ENCODE data around the gene SYNM.

Gene SYNM

GRCh38 chr15:99099661-99100060 is 5.2 kb upstream of the SYNM start:
- Histone ChIP-seq H3K9ac (ENCODE audit: low read depth, low read length) (no peak overlapping the region), H3K27me3 (ENCODE audit: insufficient read depth, low read length) (peaks cover 61% of the 10 kb centered on the region), H3K27ac (ENCODE audit: low read depth, low read length) (no peak overlapping the region), H3K9me3 (ENCODE audit: insufficient read depth, low read depth, low read length) (no peaks in the 10 kb centered on the region), H3K36me3 (ENCODE audit: insufficient read depth, low read length) (no peaks in the 10 kb centered on the region), H3K4me3 (ENCODE audit: low read length) (no peak overlapping the region), H3K4me1 (ENCODE audit: insufficient read depth, low read length) (peaks cover 4% of the 10 kb centered on the region; the same call in 1 of the 2 replicates)
- 86% methylated on average over 7 of the region's 7 CpGs for WGBS

GRCh38 chr15:99100245-99101173 is 4.4 kb upstream of the SYNM start:
- WGBS: 6% methylated on average over 49 of the region's 50 CpGs
- no peak overlapping the region for H3K27ac ChIP-seq (ENCODE audit: low read depth, low read length)
- peaks cover 68% of the 10 kb centered on the region for H3K27me3 ChIP-seq (ENCODE audit: insufficient read depth, low read length)
- H3K9ac ChIP-seq (ENCODE audit: low read depth, low read length): no peak overlapping the region
- H3K4me1 ChIP-seq (ENCODE audit: insufficient read depth, low read length): peaks cover 4% of the 10 kb centered on the region; the same call in 1 of the 2 replicates
- H3K4me3 ChIP-seq (ENCODE audit: low read length): peak overlapping the region; percentile 50
- H3K9me3 ChIP-seq (ENCODE audit: insufficient read depth, low read depth, low read length): no peaks in the 10 kb centered on the region
- H3K36me3 ChIP-seq (ENCODE audit: insufficient read depth, low read length): no peaks in the 10 kb centered on the region

GRCh38 chr15:99101501-99101900 is 3.4 kb upstream of the SYNM start:
- Histone ChIP-seq H3K27me3 (ENCODE audit: insufficient read depth, low read length) (peaks cover 78% of the 10 kb centered on the region), H3K36me3 (ENCODE audit: insufficient read depth, low read length) (no peaks in the 10 kb centered on the region), H3K9ac (ENCODE audit: low read depth, low read length) (no peak overlapping the region), H3K27ac (ENCODE audit: low read depth, low read length) (no peak overlapping the region), H3K9me3 (ENCODE audit: insufficient read depth, low read depth, low read length) (no peaks in the 10 kb centered on the region), H3K4me3 (ENCODE audit: low read length) (no peak overlapping the region), H3K4me1 (ENCODE audit: insufficient read depth, low read length) (peaks cover 4% of the 10 kb centered on the region; the same call in 1 of the 2 replicates)
- 79% methylated on average over 7 of the region's 7 CpGs for WGBS

- Histone ChIP-seq H3K27ac (ENCODE audit: low read depth, low read length) (no peak overlapping the region), H3K9me3 (ENCODE audit: insufficient read depth, low read depth, low read length) (no peaks in the 10 kb centered on the region), H3K4me3 (ENCODE audit: low read length) (no peak overlapping the region), H3K36me3 (ENCODE audit: insufficient read depth, low read length) (no peaks in the 10 kb centered on the region), H3K9ac (ENCODE audit: low read depth, low read length) (no peak overlapping the region), H3K27me3 (ENCODE audit: insufficient read depth, low read length) (peaks cover 83% of the 10 kb centered on the region), H3K4me1 (ENCODE audit: insufficient read depth, low read length) (peaks cover 4% of the 10 kb centered on the region; the same call in 1 of the 2 replicates)
- WGBS: 78% methylated on average over 12 of the region's 13 CpGs
These were observed 2.3 kb upstream of the SYNM start for GRCh38 chr15:99102332-99103235.

- H3K9me3 ChIP-seq (ENCODE audit: insufficient read depth, low read depth, low read length): no peaks in the 10 kb centered on the region
- H3K4me3 ChIP-seq (ENCODE audit: low read length): no peak overlapping the region
- no peak overlapping the region for H3K9ac ChIP-seq (ENCODE audit: low read depth, low read length)
- H3K36me3 ChIP-seq (ENCODE audit: insufficient read depth, low read length): no peaks in the 10 kb centered on the region
- WGBS: 93% methylated on average over 2 of the region's 2 CpGs
- H3K27ac ChIP-seq (ENCODE audit: low read depth, low read length): no peak overlapping the region
- peaks cover 4% of the 10 kb centered on the region; the same call in 1 of the 2 replicates for H3K4me1 ChIP-seq (ENCODE audit: insufficient read depth, low read length)
- H3K27me3 ChIP-seq (ENCODE audit: insufficient read depth, low read length): peaks cover 80% of the 10 kb centered on the region
These were observed 1.6 kb upstream of the SYNM start for GRCh38 chr15:99103279-99103678.

- H3K9ac ChIP-seq (ENCODE audit: low read depth, low read length): no peak overlapping the region; the same call in 1 of the 2 replicates
- peak overlapping the region; percentile 56 for H3K4me3 ChIP-seq (ENCODE audit: low read length)
- H3K27ac ChIP-seq (ENCODE audit: low read depth, low read length): no peak overlapping the region
- no peaks in the 10 kb centered on the region for H3K36me3 ChIP-seq (ENCODE audit: insufficient read depth, low read length)
- H3K27me3 ChIP-seq (ENCODE audit: insufficient read depth, low read length): peaks cover 64% of the 10 kb centered on the region
- H3K4me1 ChIP-seq (ENCODE audit: insufficient read depth, low read length): peaks cover 4% of the 10 kb centered on the region; the same call in 1 of the 2 replicates
- 2% methylated on average over 116 of the region's 116 CpGs for WGBS
- no peaks in the 10 kb centered on the region for H3K9me3 ChIP-seq (ENCODE audit: insufficient read depth, low read depth, low read length)
These were observed 848 bp downstream of the SYNM start for GRCh38 chr15:99105514-99106341.

- Histone ChIP-seq H3K4me3 (ENCODE audit: low read length) (peak overlapping the region; percentile 56; the same call in 1 of the 2 replicates), H3K9ac (ENCODE audit: low read depth, low read length) (no peak overlapping the region), H3K4me1 (ENCODE audit: insufficient read depth, low read length) (peaks cover 4% of the 10 kb centered on the region; the same call in 1 of the 2 replicates), H3K36me3 (ENCODE audit: insufficient read depth, low read length) (no peaks in the 10 kb centered on the region), H3K27ac (ENCODE audit: low read depth, low read length) (no peak overlapping the region), H3K9me3 (ENCODE audit: insufficient read depth, low read depth, low read length) (no peaks in the 10 kb centered on the region), H3K27me3 (ENCODE audit: insufficient read depth, low read length) (peaks cover 55% of the 10 kb centered on the region)
- WGBS: 84% methylated on average over 15 of the region's 15 CpGs
These were observed 1.7 kb downstream of the SYNM start for GRCh38 chr15:99106417-99107220.

- Histone ChIP-seq H3K4me1 (ENCODE audit: insufficient read depth, low read length) (no peaks in the 10 kb centered on the region), H3K36me3 (ENCODE audit: insufficient read depth, low read length) (no peaks in the 10 kb centered on the region), H3K27ac (ENCODE audit: low read depth, low read length) (no peak overlapping the region), H3K9ac (ENCODE audit: low read depth, low read length) (no peak overlapping the region), H3K27me3 (ENCODE audit: insufficient read depth, low read length) (peaks cover 36% of the 10 kb centered on the region), H3K9me3 (ENCODE audit: insufficient read depth, low read depth, low read length) (no peaks in the 10 kb centered on the region), H3K4me3 (ENCODE audit: low read length) (no peak overlapping the region)
- 96% methylated on average over 5 of the region's 5 CpGs for WGBS
These were observed 4.1 kb downstream of the SYNM start for GRCh38 chr15:99108993-99109392.

GRCh38 chr15:99109555-99110021 is 4.7 kb downstream of the SYNM start:
- Histone ChIP-seq H3K27me3 (ENCODE audit: insufficient read depth, low read length) (peaks cover 36% of the 10 kb centered on the region), H3K4me3 (ENCODE audit: low read length) (no peak overlapping the region), H3K9me3 (ENCODE audit: insufficient read depth, low read depth, low read length) (no peaks in the 10 kb centered on the region), H3K9ac (ENCODE audit: low read depth, low read length) (no peak overlapping the region), H3K27ac (ENCODE audit: low read depth, low read length) (no peak overlapping the region), H3K4me1 (ENCODE audit: insufficient read depth, low read length) (no peaks in the 10 kb centered on the region), H3K36me3 (ENCODE audit: insufficient read depth, low read length) (no peaks in the 10 kb centered on the region)
- WGBS: 94% methylated on average over 10 of the region's 10 CpGs

GRCh38 chr15:99110093-99110492 is 5.2 kb downstream of the SYNM start:
- WGBS: 93% methylated on average over 12 of the region's 12 CpGs
- Histone ChIP-seq H3K9ac (ENCODE audit: low read depth, low read length) (no peak overlapping the region), H3K4me1 (ENCODE audit: insufficient read depth, low read length) (no peaks in the 10 kb centered on the region), H3K4me3 (ENCODE audit: low read length) (no peak overlapping the region), H3K27me3 (ENCODE audit: insufficient read depth, low read length) (peaks cover 34% of the 10 kb centered on the region), H3K9me3 (ENCODE audit: insufficient read depth, low read depth, low read length) (no peaks in the 10 kb centered on the region), H3K27ac (ENCODE audit: low read depth, low read length) (no peak overlapping the region), H3K36me3 (ENCODE audit: insufficient read depth, low read length) (no peaks in the 10 kb centered on the region)
